Measurements from ENCODE around the gene DNM3.

Gene DNM3

DNA sequence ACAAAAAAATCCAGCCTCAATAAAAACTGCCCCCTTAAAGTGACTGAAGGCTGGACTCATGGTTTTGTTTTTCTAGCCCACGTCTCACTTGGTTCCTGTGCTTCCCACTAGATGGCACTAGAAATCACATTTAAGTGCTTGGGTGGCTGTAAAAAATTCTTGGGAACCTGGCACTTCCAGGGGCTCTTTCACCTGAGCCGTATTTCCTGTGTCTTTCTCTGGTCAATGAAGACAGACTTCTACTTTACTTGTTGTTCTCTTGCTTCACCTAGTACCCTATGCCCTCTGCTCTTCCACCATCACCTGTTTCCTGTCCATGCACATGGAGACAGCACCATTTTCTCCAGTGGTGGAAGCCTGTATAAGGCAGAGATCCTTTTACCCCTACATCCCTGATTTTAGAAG lies 39.8 kb upstream of the DNM3 start:
- peak; percentile 85 for TF ChIP-seq CTCF (IDR thresholded peaks at IDR 0.05; ENCODE audit: low read depth, low read length, missing control alignments)
- Histone ChIP-seq H3K27me3 (replicated peaks) (no peaks in the 10 kb centered on the region), H3K4me3 (ENCODE audit: low read depth, low read length) (no peak overlapping the region), H3K27ac (no peak overlapping the region), H3K36me3 (replicated peaks) (no peaks in the 10 kb centered on the region)
- DNase-seq: peak; percentile 9
- in situ Hi-C loops (cut with HindIII; ENCODE audit: low pct_ligation_motif_present, low sequenced_read_pairs): loop anchor here (10.0 kb wide), 1 partner anchor 183 kb away; no protein-coding TSS in a partner anchor

GRCh38 chr1:171802207-171802606 lies 39.1 kb upstream of the DNM3 start:
- Histone ChIP-seq H3K4me3 (ENCODE audit: low read depth, low read length) (no peak overlapping the region), H3K36me3 (replicated peaks) (no peaks in the 10 kb centered on the region), H3K27me3 (replicated peaks) (no peaks in the 10 kb centered on the region), H3K27ac (no peak overlapping the region)
- no peak for TF ChIP-seq CTCF (IDR thresholded peaks at IDR 0.05; ENCODE audit: low read depth, low read length, missing control alignments)
- DNase-seq: no peak
- in situ Hi-C loops (cut with HindIII; ENCODE audit: low pct_ligation_motif_present, low sequenced_read_pairs): loop anchor here (10.0 kb wide), 1 partner anchor 183 kb away; no protein-coding TSS in a partner anchor

DNA sequence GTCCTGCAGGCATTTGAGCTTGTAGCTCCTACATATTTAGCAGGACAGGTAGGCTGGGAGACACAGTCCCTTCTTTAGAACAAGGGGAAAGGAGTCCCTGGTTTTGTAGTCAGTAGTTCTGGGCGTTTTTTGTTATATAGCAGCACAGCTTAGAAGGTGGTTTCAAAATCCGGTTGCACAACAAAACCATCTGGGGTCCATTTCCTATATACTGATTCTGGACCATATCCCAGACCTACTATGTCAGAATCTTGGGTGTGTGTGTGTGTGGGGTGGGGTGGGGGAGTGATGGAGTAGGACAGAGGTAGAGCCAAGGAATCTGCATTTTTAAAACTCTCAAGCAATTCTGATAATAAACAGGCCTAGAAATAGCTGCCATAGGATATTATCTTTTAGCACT lies 38.3 kb upstream of the DNM3 start:
- Histone ChIP-seq H3K36me3 (replicated peaks) (no peaks in the 10 kb centered on the region), H3K27me3 (replicated peaks) (no peaks in the 10 kb centered on the region), H3K4me3 (ENCODE audit: low read depth, low read length) (no peak overlapping the region), H3K27ac (no peak overlapping the region)
- DNase-seq: no peak
- in situ Hi-C loops (cut with HindIII; ENCODE audit: low pct_ligation_motif_present, low sequenced_read_pairs): loop anchor here (10.0 kb wide), 1 partner anchor 182 kb away; no protein-coding TSS in a partner anchor
- no peak for TF ChIP-seq CTCF (IDR thresholded peaks at IDR 0.05; ENCODE audit: low read depth, low read length, missing control alignments)

DNA sequence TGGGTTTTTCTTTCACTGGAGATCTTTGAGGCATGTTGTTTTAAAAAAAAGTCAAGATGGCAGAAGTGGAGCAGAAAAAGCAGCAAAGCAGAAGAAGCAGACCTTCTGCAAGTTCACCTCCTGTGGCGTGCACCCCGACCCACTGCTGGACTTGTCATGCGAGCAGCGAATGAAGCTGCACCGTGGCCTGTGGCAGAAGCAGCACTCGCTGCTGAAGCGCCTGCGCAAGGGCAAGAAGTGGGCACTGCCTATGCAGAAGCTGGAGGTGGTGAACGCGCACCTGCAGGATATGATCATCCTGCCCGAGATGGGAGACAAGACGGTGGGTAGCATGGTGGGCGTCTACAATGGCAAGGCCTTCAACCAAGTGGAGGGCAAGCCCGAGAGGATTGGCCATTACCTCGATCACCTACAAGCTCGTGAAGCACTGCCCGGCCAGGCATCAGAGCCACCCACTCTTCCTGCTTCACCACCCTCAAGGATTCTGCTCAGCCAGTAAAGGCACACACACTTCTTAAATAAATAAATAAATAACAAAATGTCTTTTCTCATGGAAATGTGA lies 37.8 kb upstream of the DNM3 start:
- H3K4me3 ChIP-seq (ENCODE audit: low read depth, low read length): no peak overlapping the region
- no peaks in the 10 kb centered on the region for H3K36me3 ChIP-seq (replicated peaks)
- no peak overlapping the region for H3K27ac ChIP-seq
- TF ChIP-seq CTCF (IDR thresholded peaks at IDR 0.05; ENCODE audit: low read depth, low read length, missing control alignments): no peak
- H3K27me3 ChIP-seq (replicated peaks): no peaks in the 10 kb centered on the region
- no peak for DNase-seq
- in situ Hi-C loops (cut with HindIII; ENCODE audit: low pct_ligation_motif_present, low sequenced_read_pairs): loop anchor here (10.0 kb wide), 1 partner anchor 181 kb away; no protein-coding TSS in a partner anchor

DNA sequence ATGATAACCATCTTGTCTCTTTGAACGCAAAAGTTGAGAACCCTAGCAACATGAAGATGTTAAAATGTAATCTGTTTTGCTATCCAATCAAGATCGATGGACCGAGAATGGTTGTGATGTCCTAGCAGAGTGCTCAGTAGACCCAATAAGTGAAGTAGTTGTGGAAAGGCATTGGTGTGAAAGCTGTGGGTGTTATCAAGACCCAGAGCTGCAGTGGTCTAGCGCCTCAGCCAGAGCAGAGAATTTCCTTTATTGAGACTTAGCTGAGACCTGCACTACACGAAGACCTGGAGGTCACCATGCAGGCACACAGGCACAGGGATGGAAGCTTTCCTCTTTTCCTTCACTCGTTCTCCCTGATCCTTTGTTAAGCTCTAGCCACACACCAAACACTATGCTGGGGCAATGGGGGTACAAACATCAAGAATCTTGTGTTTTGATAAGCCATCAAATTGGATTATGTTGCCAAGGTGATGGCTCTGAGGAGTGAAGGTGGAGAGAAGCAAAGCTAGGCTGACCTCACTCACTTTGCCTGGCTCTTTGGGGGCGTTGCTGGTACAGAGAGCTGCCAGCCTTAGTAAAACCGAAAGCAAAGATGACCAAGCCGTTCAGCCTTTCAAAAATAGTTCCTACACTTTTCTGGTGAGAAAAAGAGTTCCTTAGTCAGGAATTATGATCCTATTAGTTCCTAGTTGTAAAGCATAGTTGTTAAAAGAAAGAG lies 35.7 kb upstream of the DNM3 start:
- no peaks in the 10 kb centered on the region for H3K36me3 ChIP-seq (replicated peaks)
- H3K27ac ChIP-seq: no peak overlapping the region
- no peaks in the 10 kb centered on the region for H3K27me3 ChIP-seq (replicated peaks)
- TF ChIP-seq CTCF (IDR thresholded peaks at IDR 0.05; ENCODE audit: low read depth, low read length, missing control alignments): no peak
- in situ Hi-C loops (cut with HindIII; ENCODE audit: low pct_ligation_motif_present, low sequenced_read_pairs): loop anchor here (10.0 kb wide), 1 partner anchor 179 kb away; no protein-coding TSS in a partner anchor
- H3K4me3 ChIP-seq (ENCODE audit: low read depth, low read length): no peak overlapping the region
- no peak for DNase-seq

Data from brain microvascular endothelial cell (primary cell).